ENCODE measurements around the gene ST6GALNAC4. TPM values are rescaled to one million over a fixed set of nuclear protein-coding genes. Genes with fewer than 3 reads are reported as not detected.

Gene ST6GALNAC4
- total RNA-seq, 1 experiment from 2014 or later: 38.0 TPM

GRCh38 chr9:127936347-127936852, 19.6 kb upstream of the ST6GALNAC4 start:
- ChIA-PET CTCF (no interaction called here), POLR2A (no interaction called here)
- Histone ChIP-seq H3K27me3 (ENCODE audit: control insufficient read depth, insufficient read depth, low read length) (no peaks in the 10 kb centered on the region), H3K4me3 (ENCODE audit: low read depth in 2 of 2, low read length in 2 of 2) (peak overlapping the region; percentile 65 to 66), H3K9me3 (ENCODE audit: control insufficient read depth, insufficient read depth, low read depth, low read length) (no peaks in the 10 kb centered on the region), H3K4me1 (ENCODE audit: control insufficient read depth, insufficient read depth, low read length) (peaks cover 51% of the 10 kb centered on the region), H3K27ac (ENCODE audit: low read length) (peak overlapping the region; percentile 93), H3K36me3 (ENCODE audit: control insufficient read depth, insufficient read depth, low read length) (peaks cover 7% of the 10 kb centered on the region)
- intact Hi-C loops (cut with micrococcal nuclease; ENCODE audit: unreplicated experiment): no loop called here
- BruUV-seq (replicated peaks): no TSS peak
- ATAC-seq: no peak
- in situ Hi-C loops (cut with HindIII; ENCODE audit: low pct_unique_long_range_greater_than_20kb, low sequenced_read_pairs): loop anchor here (25.0 kb wide), 1 partner anchor 151 kb away; no protein-coding TSS in a partner anchor
- TF ChIP-seq REST (IDR thresholded peaks at IDR 0.05; ENCODE audit: insufficient read depth in 1 of 2, low read depth in 2 of 2, low read length in 1 of 2) (no peak), CTCF (IDR thresholded peaks at IDR 0.05) (no peak), TCF7L2 (IDR thresholded peaks at IDR 0.05; ENCODE audit: low read depth, low read length) (no peak), POLR2AphosphoS5 (IDR thresholded peaks at IDR 0.05; ENCODE audit: low read depth, low read length) (peak; percentile 54), SIN3A (IDR thresholded peaks at IDR 0.05; ENCODE audit: borderline replicate concordance, insufficient read depth, low read depth, low read length) (no peak)
- no peak for DNase-seq (ENCODE audit: low read depth, low spot score)

GRCh38 chr9:127935765-127936221, 19.0 kb upstream of the ST6GALNAC4 start:
- DNase-seq (ENCODE audit: low read depth, low spot score) (no peak), ATAC-seq (no peak)
- POLR2A ChIA-PET: no interaction called here
- Histone ChIP-seq H3K36me3 (ENCODE audit: control insufficient read depth, insufficient read depth, low read length) (peaks cover 7% of the 10 kb centered on the region), H3K4me1 (ENCODE audit: control insufficient read depth, insufficient read depth, low read length) (peaks cover 50% of the 10 kb centered on the region), H3K27me3 (ENCODE audit: control insufficient read depth, insufficient read depth, low read length) (no peaks in the 10 kb centered on the region), H3K27ac (ENCODE audit: low read length) (peak overlapping the region; percentile 93), H3K9me3 (ENCODE audit: control insufficient read depth, insufficient read depth, low read depth, low read length) (no peaks in the 10 kb centered on the region), H3K4me3 (ENCODE audit: low read depth in 2 of 2, low read length in 2 of 2) (peak overlapping the region; percentile 65 to 66)
- intact Hi-C loops (cut with micrococcal nuclease; ENCODE audit: unreplicated experiment) (no loop called here), in situ Hi-C loops (cut with HindIII; ENCODE audit: low pct_unique_long_range_greater_than_20kb, low sequenced_read_pairs) (loop anchor here (25.0 kb wide), 1 partner anchor 152 kb away; no protein-coding TSS in a partner anchor)
- no peak for TF ChIP-seq POLR2AphosphoS5 (IDR thresholded peaks at IDR 0.05; ENCODE audit: low read depth, low read length)
- CTCF ChIA-PET: no interaction called here
- BruUV-seq (replicated peaks): no TSS peak

GRCh38 chr9:127934986-127935385, 18.1 kb upstream of the ST6GALNAC4 start:
- BruUV-seq (replicated peaks): no TSS peak
- Histone ChIP-seq H3K9me3 (ENCODE audit: control insufficient read depth, insufficient read depth, low read depth, low read length) (no peaks in the 10 kb centered on the region), H3K27me3 (ENCODE audit: control insufficient read depth, insufficient read depth, low read length) (no peaks in the 10 kb centered on the region), H3K27ac (ENCODE audit: low read length) (peak overlapping the region; percentile 93), H3K4me1 (ENCODE audit: control insufficient read depth, insufficient read depth, low read length) (peaks cover 42% of the 10 kb centered on the region), H3K4me3 (ENCODE audit: low read depth in 2 of 2, low read length in 2 of 2) (no peak overlapping the region), H3K36me3 (ENCODE audit: control insufficient read depth, insufficient read depth, low read length) (peaks cover 4% of the 10 kb centered on the region; the same call in 1 of the 2 replicates)
- intact Hi-C loops (cut with micrococcal nuclease; ENCODE audit: unreplicated experiment) (no loop called here), in situ Hi-C loops (cut with HindIII; ENCODE audit: low pct_unique_long_range_greater_than_20kb, low sequenced_read_pairs) (loop anchor here (25.0 kb wide), 1 partner anchor 152 kb away; no protein-coding TSS in a partner anchor)
- ATAC-seq (no peak), DNase-seq (ENCODE audit: low read depth, low spot score) (no peak)
- TF ChIP-seq CTCF (IDR thresholded peaks at IDR 0.05) (no peak), SIN3A (IDR thresholded peaks at IDR 0.05; ENCODE audit: borderline replicate concordance, insufficient read depth, low read depth, low read length) (no peak), REST (IDR thresholded peaks at IDR 0.05; ENCODE audit: insufficient read depth in 1 of 2, low read depth in 2 of 2, low read length in 1 of 2) (no peak), POLR2AphosphoS5 (IDR thresholded peaks at IDR 0.05; ENCODE audit: low read depth, low read length) (no peak), TCF7L2 (IDR thresholded peaks at IDR 0.05; ENCODE audit: low read depth, low read length) (no peak)
- POLR2A ChIA-PET: no interaction called here
- CTCF ChIA-PET: no interaction called here

All from Panc1 (cell line).